Left forelimb (tissue), 1 donor: ENCODE data around the gene CADPS2.

Source experiments
- DNase-seq: peaks from one replicate; pipeline ENCODE4 v3.0.0-alpha.2; 2018; ENCODE audit warnings: low spot score

The CADPS2 gene

DNA sequence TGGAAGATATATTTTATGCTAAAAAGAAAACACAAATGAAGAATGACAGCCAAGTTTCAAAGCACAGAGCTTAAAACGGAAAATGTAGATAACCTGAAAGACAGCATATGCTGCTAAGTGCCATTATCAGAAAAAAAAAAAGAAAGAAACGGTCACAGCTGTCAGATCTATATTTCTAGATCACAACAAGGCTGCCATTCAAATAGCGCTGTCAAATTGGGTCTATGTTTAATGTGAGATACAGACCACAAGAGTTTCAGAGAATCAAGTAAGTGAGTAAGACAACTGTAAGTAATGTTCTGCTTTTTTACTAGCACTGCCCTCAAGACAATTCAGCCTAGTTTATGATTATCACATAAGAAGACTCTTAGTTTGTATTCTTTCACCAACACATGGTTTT, 117.4 kb downstream of the CADPS2 start:
- DNase-seq, result no peak

GRCh38 chr7:122767339-122767738, 118.9 kb downstream of the CADPS2 start:
- DNase-seq, result no peak

GRCh38 chr7:122766593-122766992, 119.7 kb downstream of the CADPS2 start:
- no peak for DNase-seq

- DNase-seq, result no peak
Observed at GRCh38 chr7:122764902-122765301, 121.4 kb downstream of the CADPS2 start.

- DNase-seq, result no peak
Observed at GRCh38 chr7:122764020-122764419, 122.2 kb downstream of the CADPS2 start.

DNA sequence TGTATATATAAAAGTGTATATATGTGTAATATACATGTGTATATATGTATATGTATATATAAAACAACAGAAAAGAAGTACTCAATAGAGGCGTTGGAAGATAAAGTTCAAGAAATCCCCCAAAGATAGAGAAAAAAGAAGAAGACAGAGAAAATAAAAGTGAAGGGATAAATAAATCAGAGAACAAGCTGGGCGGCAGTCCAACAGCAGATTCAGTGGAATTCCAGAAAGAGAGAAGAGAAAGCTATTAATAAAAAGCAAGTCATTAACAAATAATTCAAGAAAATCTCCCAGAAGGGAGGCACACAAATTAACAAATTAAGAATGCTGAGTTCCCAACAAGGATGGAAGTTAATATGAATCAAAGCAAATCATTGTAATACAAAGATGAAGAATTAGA, 124.2 kb downstream of the CADPS2 start:
- no peak for DNase-seq

GRCh38 chr7:122758501-122758900, 127.8 kb downstream of the CADPS2 start:
- no peak for DNase-seq

- DNase-seq, result no peak
Observed at GRCh38 chr7:122756860-122757259, 129.4 kb downstream of the CADPS2 start.

DNA sequence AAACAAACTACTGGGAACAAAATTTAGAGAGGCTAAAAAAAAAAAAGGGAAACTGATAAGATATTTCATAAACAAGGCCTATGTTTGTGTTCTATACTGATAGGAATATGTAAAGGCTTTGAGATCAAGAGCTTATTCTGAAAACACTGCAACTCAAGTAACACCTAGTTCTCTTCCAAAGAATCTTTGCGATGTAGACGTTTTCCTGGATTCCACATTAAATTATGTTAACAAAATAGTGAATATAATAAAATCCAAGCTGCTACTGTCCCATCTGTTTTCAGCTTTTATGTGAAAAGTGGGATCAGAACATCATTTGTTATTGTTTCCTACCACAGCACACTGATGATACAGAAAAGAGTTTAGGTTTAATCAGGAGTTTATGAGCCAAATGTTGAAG, 130.6 kb downstream of the CADPS2 start:
- DNase-seq, result no peak

DNA sequence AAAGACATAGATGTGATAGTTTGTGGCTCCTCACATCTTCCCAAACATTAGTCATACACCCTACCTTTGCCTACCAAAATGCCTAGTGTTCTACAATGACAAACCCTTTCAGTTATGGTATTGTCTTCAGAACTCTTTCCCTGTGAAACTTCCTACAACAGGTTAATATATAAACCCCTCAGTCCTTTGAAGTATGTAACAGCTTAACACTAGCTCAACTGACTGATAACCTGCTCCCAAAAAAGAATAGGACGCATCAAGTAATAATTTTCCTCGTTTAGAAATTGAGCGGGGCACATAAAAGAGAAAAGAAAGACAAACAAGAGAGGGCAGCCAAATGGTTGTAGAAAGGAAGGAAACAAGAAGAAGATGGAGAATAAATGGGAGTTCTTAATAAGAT, 133.7 kb downstream of the CADPS2 start:
- no peak for DNase-seq

DNA sequence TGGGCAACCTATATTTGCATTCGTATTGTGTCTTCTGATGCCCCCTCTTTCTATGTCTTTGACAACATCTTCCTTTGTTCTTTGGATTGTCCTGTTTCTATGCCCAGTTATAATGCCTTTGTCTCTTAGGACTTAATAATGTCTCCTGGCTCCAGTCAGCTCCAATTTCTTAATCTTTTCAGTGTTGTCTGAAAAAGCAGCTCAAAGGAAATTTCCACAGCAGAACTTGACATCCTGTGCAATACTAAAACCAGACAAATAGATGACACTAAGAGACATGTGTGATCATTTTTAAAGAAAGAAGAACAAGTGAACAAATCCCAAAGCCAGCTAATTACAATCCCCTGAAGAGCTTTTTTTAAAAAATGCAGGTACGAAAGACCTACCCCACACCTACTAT, 135.9 kb downstream of the CADPS2 start:
- DNase-seq, result no peak

DNA sequence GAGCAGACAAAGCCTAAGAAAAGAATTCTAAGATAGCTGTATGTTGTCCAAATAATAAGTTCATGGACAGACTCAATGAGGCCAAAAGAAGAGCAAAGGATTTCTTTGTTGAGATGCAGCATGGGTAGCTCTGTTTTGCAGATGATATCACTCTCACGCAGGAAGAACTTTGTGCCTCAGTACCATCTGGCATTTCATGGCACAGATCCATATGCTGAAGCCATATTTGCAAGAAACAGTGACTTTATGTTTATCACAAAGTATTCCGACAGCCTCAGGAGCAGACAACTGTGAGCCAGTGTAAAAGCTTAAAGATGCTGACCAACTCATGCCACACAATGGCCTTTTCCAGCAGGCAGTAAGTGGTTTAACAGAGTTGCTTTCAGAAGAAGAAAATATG, 138.1 kb downstream of the CADPS2 start:
- no peak for DNase-seq

DNA sequence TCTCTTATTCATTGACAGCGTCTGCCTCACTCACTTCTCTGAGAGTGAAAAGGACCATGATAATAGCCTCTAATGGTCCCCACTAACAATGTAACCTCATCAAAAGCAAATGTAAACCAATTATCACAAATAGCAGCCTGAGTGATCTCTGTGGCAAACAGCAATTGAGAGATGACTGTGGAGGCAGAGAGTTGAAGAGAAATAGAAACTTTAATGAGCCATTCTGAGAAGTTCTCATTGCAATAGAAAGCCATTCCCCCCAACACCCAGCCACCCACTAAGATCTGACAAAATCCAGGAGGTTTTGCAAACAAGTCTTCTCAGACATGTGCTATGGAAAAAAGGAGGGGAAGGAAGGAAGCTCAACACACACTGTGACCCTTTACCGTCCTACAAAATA, 139.3 kb downstream of the CADPS2 start:
- no peak for DNase-seq

DNA sequence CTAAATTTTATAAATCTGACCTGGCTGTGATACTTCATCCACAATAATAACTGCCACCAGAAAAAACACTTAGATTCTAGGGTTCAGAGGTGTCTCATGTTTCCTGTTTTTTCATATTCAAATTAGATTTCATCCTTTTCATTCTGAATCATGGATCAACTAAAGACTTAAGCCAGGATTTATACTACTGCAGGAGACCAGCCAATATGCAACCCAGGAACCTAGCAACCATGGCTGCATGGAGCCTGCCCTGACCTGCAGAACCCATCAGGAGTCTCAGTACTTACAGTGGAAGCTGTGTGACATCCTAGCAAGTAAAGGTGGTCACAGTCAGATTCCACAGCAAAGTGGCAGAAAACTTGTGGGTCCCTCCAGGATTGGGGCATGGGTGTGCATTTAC, 143.0 kb downstream of the CADPS2 start:
- DNase-seq, result no peak

GRCh38 chr7:122738947-122739346, 147.3 kb downstream of the CADPS2 start:
- no peak for DNase-seq

- no peak for DNase-seq
Observed at GRCh38 chr7:122736183-122736582, 150.1 kb downstream of the CADPS2 start.

GRCh38 chr7:122727759-122728158, 158.5 kb downstream of the CADPS2 start:
- no peak for DNase-seq

DNA sequence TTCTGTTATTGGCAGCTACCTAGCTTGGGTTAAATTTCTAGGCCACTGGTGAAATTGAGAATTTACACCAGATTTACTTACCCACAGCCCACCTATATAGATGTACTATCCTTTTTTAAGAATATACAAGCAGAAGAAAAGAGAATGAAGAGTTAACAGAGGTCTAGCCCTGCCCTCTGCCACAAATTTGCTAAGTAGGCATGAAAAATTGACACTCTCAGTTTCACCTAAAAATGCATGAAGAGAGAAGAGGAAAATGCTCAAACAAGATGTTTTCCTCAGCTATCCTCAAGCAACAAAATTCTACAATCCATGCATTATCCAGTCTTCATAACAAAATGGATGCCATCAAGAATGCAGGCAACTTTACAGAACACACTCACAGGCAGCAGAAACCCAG, 158.9 kb downstream of the CADPS2 start:
- no peak for DNase-seq

DNA sequence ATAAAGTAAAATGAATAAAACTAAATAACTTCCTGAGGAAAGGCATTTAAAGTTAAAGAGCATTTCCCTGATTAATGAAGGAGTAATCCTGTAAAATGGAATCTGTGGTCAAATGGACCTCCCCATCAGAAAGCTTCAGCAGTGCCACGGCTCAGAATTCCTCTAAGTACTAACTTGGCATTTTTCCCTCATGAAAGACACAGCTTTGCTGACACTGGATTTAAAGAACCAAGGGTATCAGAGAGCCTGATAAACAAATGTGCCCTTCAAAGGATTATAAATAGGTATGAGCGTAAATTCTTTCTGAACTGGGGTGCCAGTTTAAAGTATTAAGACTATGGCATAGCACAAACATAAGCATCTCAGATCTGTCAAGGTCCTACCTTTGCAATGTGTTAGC, 159.4 kb downstream of the CADPS2 start:
- no peak for DNase-seq

- DNase-seq, result no peak
Observed at GRCh38 chr7:122724366-122724765, 161.9 kb downstream of the CADPS2 start.

- DNase-seq, result no peak
Observed at GRCh38 chr7:122719010-122719578, 167.2 kb downstream of the CADPS2 start.

DNA sequence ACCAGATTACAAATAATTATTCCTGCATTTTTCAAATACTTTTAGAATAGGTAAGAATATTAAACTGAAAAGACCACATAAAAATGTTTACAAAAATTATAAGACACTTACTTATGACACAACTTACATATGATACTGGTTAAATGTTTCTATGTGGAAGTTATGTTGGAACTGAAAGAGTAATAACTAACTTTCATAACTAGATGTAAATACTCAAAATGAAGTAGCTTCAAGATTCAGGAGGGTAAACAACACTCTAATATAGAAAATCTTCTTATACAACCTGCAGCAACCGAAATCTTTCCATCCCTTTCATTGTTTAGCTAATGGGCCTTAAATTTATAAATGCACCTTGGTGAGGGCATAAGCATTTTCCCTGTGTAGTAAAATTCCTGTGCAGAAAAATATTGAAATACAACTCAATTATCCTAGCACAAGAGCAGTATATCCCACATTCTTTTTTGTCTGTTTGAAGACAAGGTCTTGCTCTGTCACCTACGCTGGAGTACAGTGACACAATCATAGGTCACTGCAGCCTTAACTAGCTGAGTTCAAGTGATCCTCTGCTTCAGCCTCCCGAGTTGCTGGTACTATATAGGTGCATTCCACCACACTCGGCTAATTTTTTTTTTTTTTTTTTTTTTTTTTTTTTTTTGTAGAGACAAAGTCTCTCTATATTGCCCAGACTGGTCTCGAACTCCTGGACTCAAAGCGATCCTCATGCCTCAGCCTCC, 168.7 kb downstream of the CADPS2 start:
- DNase-seq, result no peak

DNA sequence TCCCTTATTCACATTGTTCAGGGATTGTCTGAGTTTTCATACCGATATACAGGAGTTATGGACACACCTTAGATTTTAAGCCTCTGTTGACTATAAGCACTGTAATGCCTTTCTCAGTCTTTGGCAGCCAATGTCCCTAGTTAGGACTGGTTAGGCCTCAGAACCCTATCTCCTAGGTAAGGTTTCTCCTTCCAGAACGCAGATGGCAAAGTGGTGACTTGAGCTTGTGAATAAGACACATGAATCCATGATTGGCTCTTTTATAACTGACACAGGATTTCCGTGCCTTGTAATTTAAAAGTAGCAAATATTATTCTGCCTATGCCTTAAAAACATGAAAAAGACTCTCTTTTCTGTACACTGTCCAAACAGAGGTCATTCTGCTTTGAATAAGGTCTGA, 171.1 kb downstream of the CADPS2 start:
- DNase-seq, result no peak

DNA sequence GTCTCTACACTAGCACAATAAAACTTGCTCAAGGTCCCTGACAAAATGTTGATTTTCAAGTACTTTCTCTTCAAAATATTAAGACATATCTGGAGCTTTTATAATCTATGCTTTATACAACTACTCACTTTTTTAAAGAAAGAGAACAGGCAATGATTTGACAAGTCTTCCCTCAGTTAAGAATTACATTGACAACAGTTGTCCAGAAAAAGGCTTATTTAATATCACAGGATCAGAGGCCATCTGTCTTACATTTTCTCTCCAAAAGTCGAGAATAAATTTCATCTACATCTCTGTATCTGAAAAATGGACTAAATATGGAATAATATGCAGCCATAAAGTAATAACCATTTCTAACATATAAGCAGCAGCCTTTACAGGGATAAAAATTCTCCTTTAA, 175.3 kb downstream of the CADPS2 start:
- no peak for DNase-seq
